H1 (cell line): ENCODE results near the gene ATP10D. TPM values are rescaled to one million over a fixed set of nuclear protein-coding genes. Genes with fewer than 3 reads are reported as not detected.

ENCODE experiments used
- CTCF ChIA-PET: fragments of 300-600 bp; sonication (Branson Sonifier 250); formaldehyde crosslinking; loops from one replicate; lab custom pipeline; 2021; ENCODE audit not compliant: partially characterized antibody; lab: Charles Lee
- POLR2A ChIA-PET: fragments of 300-600 bp; sonication (Branson Sonifier 250); formaldehyde crosslinking; loops from one replicate; lab custom pipeline; 2021; ENCODE audit warnings: inconsistent platforms; ENCODE audit not compliant: partially characterized antibody; lab: Charles Lee
- DNase-seq, 2 experiments: peaks; one replicate each; pipeline versions ENCODE4 v3.0.0 to v3.0.0-alpha.2; 2010 to 2022; ENCODE audit warnings: low spot score in 2 of 2, low read depth in 1 of 2, mixed read lengths in 1 of 2
- FAIRE-seq: peaks from 2 replicates; lab custom pipeline; 2011; peaks lifted over from hg19 to GRCh38; lab: Jason Lieb, UNC
- H2AFZ ChIP-seq: 2 replicates; pipeline ENCODE4 v1.8.1; 2012; ENCODE audit warnings: low read length, inconsistent platforms
- H2AK5ac ChIP-seq: 2 replicates; pipeline ENCODE4 v1.6.1; 2013; ENCODE audit warnings: low read depth, low read length
- H2BK120ac ChIP-seq: replicated peaks from 2 replicates; pipeline ENCODE3; 2013; ENCODE audit warnings: low read depth, low read length, inconsistent platforms
- H2BK12ac ChIP-seq: 2 replicates; pipeline ENCODE4 v1.6.1; 2013; ENCODE audit warnings: low read depth, low read length
- H2BK15ac ChIP-seq: 2 replicates; pipeline ENCODE4 v1.6.1; 2013; ENCODE audit warnings: low read length
- H2BK20ac ChIP-seq: 2 replicates; pipeline ENCODE4 v1.6.1; 2013; ENCODE audit warnings: low read length
- H2BK5ac ChIP-seq: 2 replicates; pipeline ENCODE4 v1.6.1; 2013; ENCODE audit warnings: low read depth, low read length
- H3K14ac ChIP-seq: 2 replicates; pipeline ENCODE4 v1.6.1; 2013; ENCODE audit warnings: inconsistent platforms; ENCODE audit not compliant: insufficient read length
- H3K18ac ChIP-seq: 2 replicates; pipeline ENCODE4 v1.6.1; 2013; ENCODE audit warnings: low read length; ENCODE audit errors: extremely low read depth
- H3K23ac ChIP-seq: 2 replicates; pipeline ENCODE4 v1.6.1; 2013; ENCODE audit warnings: inconsistent platforms; ENCODE audit not compliant: insufficient read length
- H3K23me2 ChIP-seq: 2 replicates; pipeline ENCODE4 v1.6.1; 2013; ENCODE audit warnings: low read depth, low read length
- H3K27ac ChIP-seq: 2 replicates; pipeline ENCODE4 v1.6.1; 2011; ENCODE audit warnings: low read depth, low read length, inconsistent platforms
- H3K27me3 ChIP-seq, 4 experiments: replicated peaks in 1 of 4; 1 replicate in 1 of 4; 2 replicates in 3 of 4; pipeline versions ENCODE4 v1.6.1 to v1.8.1; 2011 to 2013; ENCODE audit warnings: low read length in 3 of 4, mild to moderate bottlenecking in 3 of 4, inconsistent platforms in 2 of 4, mixed read lengths in 2 of 4, moderate library complexity in 1 of 4; ENCODE audit not compliant: control insufficient read depth in 3 of 4, insufficient read depth in 3 of 4; ENCODE audit errors: extremely low read depth in 1 of 4
- H3K36me3 ChIP-seq, 4 experiments: 2 replicates each; pipeline versions ENCODE4 v1.6.1 to v1.8.1; 2011 to 2013; ENCODE audit warnings: mild to moderate bottlenecking in 4 of 4, low read length in 3 of 4, moderate library complexity in 2 of 4, control low read depth in 1 of 4, inconsistent platforms in 1 of 4; ENCODE audit not compliant: insufficient read depth in 4 of 4, control insufficient read depth in 2 of 4
- H3K4ac ChIP-seq: replicated peaks from 2 replicates; pipeline ENCODE3; 2013; ENCODE audit warnings: low read length, low read depth, mixed read lengths, inconsistent platforms; ENCODE audit not compliant: insufficient read length
- H3K4me1 ChIP-seq, 4 experiments: replicated peaks in 1 of 4; 1 replicate in 1 of 4; 2 replicates in 3 of 4; pipeline versions ENCODE4 v1.6.1 to v1.8.1; 2011 to 2013; ENCODE audit warnings: low read length in 3 of 4, inconsistent platforms in 2 of 4, mixed read lengths in 1 of 4; ENCODE audit not compliant: insufficient read depth in 4 of 4, control insufficient read depth in 3 of 4
- H3K4me2 ChIP-seq, 2 experiments: 2 replicates each; pipeline versions ENCODE4 v1.6.1 to v1.8.1; 2011 to 2013; ENCODE audit warnings: low read depth in 2 of 2, low read length in 2 of 2, control low read depth in 1 of 2, inconsistent platforms in 1 of 2, mild to moderate bottlenecking in 1 of 2; ENCODE audit not compliant: insufficient read depth in 1 of 2
- H3K4me3 ChIP-seq, 4 experiments: fragments of 200-600, 300-600 bp in 1 of 4; sonication (generic), shearing (Covaris generic), sonication (Bioruptor Twin) in 1 of 4; 2 replicates each; pipeline versions ENCODE4 v1.5.1 to v1.8.1; 2011 to 2016; ENCODE audit warnings: low read length in 4 of 4, low read depth in 3 of 4, control low read depth in 2 of 4, inconsistent platforms in 2 of 4, mild to moderate bottlenecking in 2 of 4, mixed read lengths in 1 of 4, moderate library complexity in 1 of 4; ENCODE audit not compliant: insufficient read depth in 2 of 4; ENCODE audit errors: extremely low read depth in 1 of 4
- H3K56ac ChIP-seq: replicated peaks from 2 replicates; pipeline ENCODE3; 2013; ENCODE audit warnings: low read depth, mild to moderate bottlenecking, mixed read lengths, low read length, inconsistent platforms; ENCODE audit not compliant: insufficient read length
- H3K79me1 ChIP-seq: 2 replicates; pipeline ENCODE4 v1.6.1; 2013; ENCODE audit warnings: low read depth, low read length, control low read depth
- H3K79me2 ChIP-seq, 2 experiments: 2 replicates each; pipeline versions ENCODE4 v1.6.1 to v1.8.1; 2012 to 2013; ENCODE audit warnings: low read length in 2 of 2, mild to moderate bottlenecking in 2 of 2, inconsistent platforms in 1 of 2; ENCODE audit not compliant: insufficient read depth in 2 of 2, control insufficient read depth in 1 of 2
- H3K9ac ChIP-seq, 4 experiments: replicated peaks in 1 of 4; 1 replicate in 1 of 4; 2 replicates in 3 of 4; pipeline versions ENCODE4 v1.6.1 to v1.8.1; 2011 to 2013; ENCODE audit warnings: low read depth in 3 of 4, low read length in 3 of 4, control low read depth in 2 of 4, mild to moderate bottlenecking in 2 of 4, moderate library complexity in 2 of 4, inconsistent platforms in 1 of 4; ENCODE audit errors: extremely low read depth in 1 of 4
- H3K9me3 ChIP-seq, 2 experiments: 2 replicates each; pipeline versions ENCODE4 v1.6.1 to v1.8.1; 2012 to 2013; ENCODE audit warnings: mild to moderate bottlenecking in 2 of 2, moderate library complexity in 2 of 2, control low read depth in 1 of 2, inconsistent platforms in 1 of 2, low read depth in 1 of 2, low read length in 1 of 2, mixed read lengths in 1 of 2; ENCODE audit not compliant: insufficient read depth in 2 of 2
- H4K20me1 ChIP-seq, 2 experiments: replicated peaks in 1 of 2; 2 replicates each; pipeline versions ENCODE3 to v1.8.1; 2011 to 2013; ENCODE audit warnings: inconsistent platforms in 2 of 2, low read length in 2 of 2, mild to moderate bottlenecking in 1 of 2; ENCODE audit not compliant: insufficient read depth in 2 of 2, control insufficient read depth in 1 of 2
- H4K5ac ChIP-seq: 2 replicates; pipeline ENCODE4 v1.6.1; 2013; ENCODE audit warnings: low read length, low read depth, mixed read lengths, inconsistent platforms; ENCODE audit not compliant: insufficient read length
- H4K8ac ChIP-seq: 2 replicates; pipeline ENCODE4 v1.8.0; 2013; ENCODE audit warnings: mild to moderate bottlenecking, moderate library complexity, low read length, inconsistent platforms; ENCODE audit not compliant: insufficient read depth; ENCODE audit errors: extremely low read depth
- H4K91ac ChIP-seq: replicated peaks from 2 replicates; pipeline ENCODE3; 2013; ENCODE audit warnings: low read length, mixed read lengths, inconsistent platforms; ENCODE audit not compliant: insufficient read length
- BCL11A ChIP-seq, 2 experiments: IDR thresholded peaks; one replicate each; pipeline ENCODE4 v1.6.1; 2011; ENCODE audit warnings: low read depth in 2 of 2, low read length in 2 of 2, mild to moderate bottlenecking in 2 of 2
- CBX8 ChIP-seq: fragments of 300-800, 300-1000 bp; sonication (generic); IDR thresholded peaks from 2 replicates; pipeline ENCODE4 v1.7.1; 2016; ENCODE audit warnings: low read depth, low read length, borderline replicate concordance
- CTBP2 ChIP-seq: IDR thresholded peaks from 2 replicates; pipeline ENCODE4 v1.7.0; 2011; ENCODE audit warnings: borderline replicate concordance, mild to moderate bottlenecking, moderate library complexity, mixed read lengths, low read length; ENCODE audit not compliant: insufficient read depth, insufficient read length
- EGR1 ChIP-seq: IDR thresholded peaks from 2 replicates; pipeline ENCODE4 v1.6.1; 2011; ENCODE audit warnings: low read depth, low read length, borderline replicate concordance
- GTF2F1 ChIP-seq: IDR thresholded peaks from 2 replicates; pipeline ENCODE4 v1.6.1; 2012; ENCODE audit warnings: low read depth, low read length, improper control_type of control experiment, borderline replicate concordance
- MAFK ChIP-seq: IDR thresholded peaks from 2 replicates; pipeline ENCODE4 v1.6.1; 2012; ENCODE audit warnings: low read depth, mild to moderate bottlenecking, improper control_type of control experiment, low read length
- SP2 ChIP-seq: IDR thresholded peaks from 2 replicates; pipeline ENCODE4 v1.6.1; 2012; ENCODE audit warnings: mild to moderate bottlenecking, low read length, inconsistent platforms
- TBP ChIP-seq: IDR thresholded peaks from 2 replicates; pipeline ENCODE4 v1.6.1; 2011; ENCODE audit warnings: low read depth, low read length, improper control_type of control experiment
- WGBS, 2 experiments: shearing (Covaris generic) in 1 of 2; methylation state at CpG; one replicate each; pipeline versions ENCODE4 v1.1.6 to v1.1.7; 2013 to 2015; ENCODE audit warnings: low lambda C conversion rate in 2 of 2, mixed read lengths in 2 of 2, inconsistent platforms in 1 of 2, low coverage in 1 of 2, missing lambda C conversion rate in 1 of 2; ENCODE audit not compliant: insufficient replicate concordance in 2 of 2, insufficient coverage in 1 of 2, insufficient read length in 1 of 2; ENCODE audit errors: extremely low coverage in 1 of 2, missing lambda C conversion rate in 1 of 2; 5-methylcytosine and 5-hydroxymethylcytosine counted together
- polyA plus RNA-seq, 7 experiments: library from polyadenylated mRNA; depleted of rRNA in 3 of 7; stranded (reverse) in 5 of 7; unstranded in 2 of 7; fragments of >200 nt in 5 of 7; fragments of 200-250 nt in 2 of 7; gene quantifications; 1 replicate in 5 of 7; 2 replicates in 1 of 7; 4 replicates in 1 of 7; pipeline versions ENCODE4 v1.2.1 to v1.2.3, GENCODE V29; 2011 to 2013; ENCODE audit warnings: missing spikeins in 2 of 7, mixed read lengths in 2 of 7
- total RNA-seq: library from RNA; stranded (reverse); fragmentation: NEBNext Ultra II Directional; extraction: Animal tissue kit (Norgen Biotek cat#: 25700); gene quantifications from 2 replicates; pipeline ENCODE4 v1.2.1, GENCODE V29; 2021
- TF ChIP-seq, protein P1 (sequence below): IDR thresholded peaks from 2 replicates; pipeline ENCODE4 v1.6.1; 2012; ENCODE audit warnings: inconsistent platforms

ATP10D gene
- total and polyA plus RNA-seq, 2 of the 8 experiments (the other 6 are each of a cell fraction or from before 2014, with no cell fraction given), result 2.9 to 5.9 TPM

DNA sequence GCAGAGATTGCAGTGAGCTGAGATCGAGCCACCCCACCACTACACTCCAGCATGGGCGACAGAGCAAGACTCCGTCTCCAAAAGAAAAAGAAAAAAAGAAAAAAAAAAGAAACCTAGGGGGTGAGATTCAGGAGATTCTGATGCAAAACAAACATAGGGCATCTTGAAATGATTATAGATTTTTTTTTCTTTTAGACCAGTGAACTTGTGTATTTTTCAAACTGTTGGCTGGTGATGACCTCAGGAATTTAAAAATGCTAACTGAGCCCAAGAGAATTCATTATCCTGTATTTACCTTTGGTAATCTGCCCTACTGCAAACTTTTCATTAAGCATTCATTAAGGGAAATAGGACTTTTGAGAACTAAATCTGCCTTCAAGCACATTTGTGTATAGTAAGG lies 20.6 kb downstream of the ATP10D start:
- DNase-seq (no peak), FAIRE-seq (no peak)
- no peak overlapping the region for H2AK5ac ChIP-seq
- peaks cover 0 to 1% (median 0%) of the 10 kb centered on the region in 4 experiments; a peak in 1 of 7 replicates for H3K27me3 ChIP-seq
- H4K20me1 ChIP-seq, result no peaks in the 10 kb centered on the region
- no peak overlapping the region for H3K4me2 ChIP-seq
- no peak overlapping the region for H2AFZ ChIP-seq
- H4K5ac ChIP-seq, result no peak overlapping the region
- ChIA-PET CTCF (no interaction called here), POLR2A (interaction anchor here (1.3 kb wide), 1 partner anchor 12 kb away, joined by 3 read pairs; no protein-coding TSS in a partner anchor)
- H2BK15ac ChIP-seq, result no peak overlapping the region
- no peak overlapping the region for H3K4me3 ChIP-seq
- no peak overlapping the region for H3K4ac ChIP-seq
- H3K14ac ChIP-seq, result no peak overlapping the region
- H2BK120ac ChIP-seq, result no peak overlapping the region
- H3K9ac ChIP-seq, result no peak overlapping the region
- no peak overlapping the region for H2BK5ac ChIP-seq
- H3K56ac ChIP-seq, result no peak overlapping the region
- H4K91ac ChIP-seq, result no peak overlapping the region
- no peaks in the 10 kb centered on the region for H3K9me3 ChIP-seq
- H3K18ac ChIP-seq, result no peak overlapping the region
- TF ChIP-seq, protein P1, sequence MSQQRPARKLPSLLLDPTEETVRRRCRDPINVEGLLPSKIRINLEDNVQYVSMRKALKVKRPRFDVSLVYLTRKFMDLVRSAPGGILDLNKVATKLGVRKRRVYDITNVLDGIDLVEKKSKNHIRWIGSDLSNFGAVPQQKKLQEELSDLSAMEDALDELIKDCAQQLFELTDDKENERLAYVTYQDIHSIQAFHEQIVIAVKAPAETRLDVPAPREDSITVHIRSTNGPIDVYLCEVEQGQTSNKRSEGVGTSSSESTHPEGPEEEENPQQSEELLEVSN, result no peak
- TF ChIP-seq EGR1 (no peak), BCL11A (IDR thresholded peaks at IDR 0.05; ENCODE audit: low read depth in 2 of 2, low read length in 2 of 2) (no peak), CTBP2 (no peak), TBP (no peak), MAFK (no peak), CBX8 (no peak), SP2 (no peak), GTF2F1 (no peak)
- H3K36me3 ChIP-seq, result no peaks in the 10 kb centered on the region
- no peak overlapping the region for H3K27ac ChIP-seq
- H2BK20ac ChIP-seq, result no peak overlapping the region
- H3K4me1 ChIP-seq, result peaks cover 0 to 5% (median 0%) of the 10 kb centered on the region in 4 experiments; a peak in 1 of 7 replicates
- H3K79me1 ChIP-seq, result no peaks in the 10 kb centered on the region
- H3K23ac ChIP-seq, result no peak overlapping the region
- H3K79me2 ChIP-seq, result no peaks in the 10 kb centered on the region
- no peak overlapping the region for H4K8ac ChIP-seq
- WGBS, 2 experiments, result 93% methylated on average over 3 of the region's 3 CpGs; no CpG with 5 or more reads in 1 of the 2 experiments
- no peak overlapping the region for H2BK12ac ChIP-seq
- no peaks in the 10 kb centered on the region; the same call in 1 of the 2 replicates for H3K23me2 ChIP-seq
